HG03045 (cell line): ENCODE results near the gene SHISA6.

Source experiments
- ATAC-seq: cut with Tn5 transposase; IDR thresholded peaks from one replicate; pipeline ENCODE4 v1.9.1; 2021; ENCODE audit warnings: mild to moderate bottlenecking, moderate library complexity; ENCODE audit not compliant: unreplicated experiment

The SHISA6 gene

DNA sequence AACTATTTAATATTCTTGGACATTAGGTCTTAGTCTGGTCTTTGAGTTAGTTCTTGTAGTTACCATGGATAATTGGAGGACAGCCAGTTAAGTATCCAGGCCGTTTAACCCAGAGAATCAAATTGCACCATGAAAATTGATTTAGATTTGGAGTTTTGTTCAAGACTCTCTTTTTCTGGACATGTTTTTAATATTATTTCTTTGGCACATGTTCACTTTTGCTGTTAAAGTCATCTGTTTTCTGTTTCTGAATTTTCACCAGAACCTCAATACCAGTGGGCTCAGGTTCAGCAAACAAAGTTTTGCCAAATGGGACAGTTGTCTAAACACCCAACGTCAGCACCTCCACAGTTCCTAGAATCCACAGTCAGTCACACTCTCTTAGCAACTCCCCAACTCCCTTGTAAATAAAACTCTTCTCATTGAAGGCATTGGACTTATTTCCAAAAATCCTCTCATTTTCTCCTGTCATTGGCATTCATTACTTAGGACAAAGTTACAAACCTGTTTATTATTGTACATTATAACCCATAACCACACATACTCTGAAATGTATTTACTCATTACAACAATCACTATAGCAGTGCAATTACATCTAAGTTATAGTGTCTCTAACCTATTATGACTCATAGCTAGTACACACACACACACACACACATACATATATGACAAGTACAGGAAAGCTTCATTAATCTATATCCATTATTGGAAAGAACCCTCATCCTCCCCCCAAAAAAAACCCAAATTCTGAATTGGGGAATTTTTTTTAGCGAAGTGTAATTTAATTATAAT is 323.8 kb downstream of the SHISA6 start:
- no peak for ATAC-seq

DNA sequence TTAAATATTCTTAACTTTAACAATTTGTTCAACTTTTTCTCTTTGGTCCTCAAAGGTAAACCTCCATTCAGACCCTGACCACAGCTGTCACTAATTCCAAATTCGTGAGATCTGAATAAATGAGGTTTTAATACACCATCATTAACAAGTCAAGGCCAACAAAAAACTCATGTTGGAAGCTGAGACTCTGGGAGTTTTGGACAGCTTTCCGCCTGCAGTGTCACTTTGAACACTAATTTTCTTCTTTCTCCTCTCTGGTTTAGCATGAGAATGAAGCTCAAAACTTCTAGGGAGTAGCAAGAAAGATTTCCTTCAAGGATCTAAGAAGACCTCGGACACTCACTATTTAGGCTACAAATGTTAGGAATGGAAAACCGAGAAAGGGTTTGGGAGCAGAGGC is 324.6 kb downstream of the SHISA6 start:
- ATAC-seq, result no peak

DNA sequence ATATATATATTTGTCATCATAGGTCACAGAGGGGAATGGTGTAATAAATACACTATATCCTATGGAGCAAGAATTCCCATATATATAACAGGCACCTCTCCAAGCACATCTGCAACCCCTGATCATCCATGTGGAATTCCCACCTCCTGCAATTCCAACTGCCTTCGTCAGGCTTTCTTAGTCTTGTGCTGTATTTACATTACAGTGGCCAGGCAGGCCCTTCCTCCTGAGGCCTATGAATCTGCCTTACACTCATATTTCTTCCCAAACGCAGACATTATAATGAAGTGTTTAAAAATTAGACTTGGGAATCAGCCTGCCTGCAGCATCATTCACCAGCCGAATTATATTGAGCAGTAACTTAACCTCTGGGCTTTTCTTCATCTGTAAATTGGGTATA is 338.0 kb downstream of the SHISA6 start:
- ATAC-seq, result no peak

DNA sequence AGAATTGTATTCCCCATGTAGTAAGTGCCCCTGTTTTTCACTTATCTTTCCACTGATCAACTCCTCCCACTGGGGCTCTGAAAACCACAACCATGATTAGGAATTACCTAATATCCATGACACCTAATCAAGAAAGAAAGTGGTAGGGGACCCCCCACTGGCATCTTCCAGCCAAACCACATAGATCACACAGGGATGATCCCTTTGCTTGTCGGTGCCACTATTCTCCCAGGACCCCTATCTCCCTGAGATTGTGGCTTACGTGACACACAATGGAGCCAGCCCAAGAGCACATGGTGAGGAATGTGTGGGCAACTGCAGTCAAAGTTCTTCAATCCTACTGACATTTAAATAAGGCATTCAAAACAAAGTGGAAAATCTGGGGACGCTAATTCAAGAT is 339.7 kb downstream of the SHISA6 start:
- no peak for ATAC-seq

DNA sequence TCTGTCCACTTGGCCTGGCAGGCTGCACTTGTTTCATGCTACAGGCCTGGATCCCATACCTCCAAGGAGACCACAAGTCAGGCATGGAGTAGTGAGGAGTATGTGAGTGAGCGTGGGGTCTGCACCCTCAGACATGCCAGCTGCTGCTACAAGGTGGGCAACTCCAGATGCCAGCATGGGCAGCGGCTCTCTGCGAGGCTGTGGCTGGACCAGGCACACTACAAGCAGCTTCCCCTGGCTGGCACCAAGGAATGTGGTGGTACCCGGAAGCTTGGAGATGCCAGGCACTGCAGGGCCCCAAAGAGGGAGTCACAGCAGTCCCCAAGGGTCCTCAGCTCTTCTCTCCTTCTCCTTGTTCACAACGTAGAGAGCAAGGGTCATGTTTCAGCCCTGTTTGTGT is 341.2 kb downstream of the SHISA6 start:
- no peak for ATAC-seq

DNA sequence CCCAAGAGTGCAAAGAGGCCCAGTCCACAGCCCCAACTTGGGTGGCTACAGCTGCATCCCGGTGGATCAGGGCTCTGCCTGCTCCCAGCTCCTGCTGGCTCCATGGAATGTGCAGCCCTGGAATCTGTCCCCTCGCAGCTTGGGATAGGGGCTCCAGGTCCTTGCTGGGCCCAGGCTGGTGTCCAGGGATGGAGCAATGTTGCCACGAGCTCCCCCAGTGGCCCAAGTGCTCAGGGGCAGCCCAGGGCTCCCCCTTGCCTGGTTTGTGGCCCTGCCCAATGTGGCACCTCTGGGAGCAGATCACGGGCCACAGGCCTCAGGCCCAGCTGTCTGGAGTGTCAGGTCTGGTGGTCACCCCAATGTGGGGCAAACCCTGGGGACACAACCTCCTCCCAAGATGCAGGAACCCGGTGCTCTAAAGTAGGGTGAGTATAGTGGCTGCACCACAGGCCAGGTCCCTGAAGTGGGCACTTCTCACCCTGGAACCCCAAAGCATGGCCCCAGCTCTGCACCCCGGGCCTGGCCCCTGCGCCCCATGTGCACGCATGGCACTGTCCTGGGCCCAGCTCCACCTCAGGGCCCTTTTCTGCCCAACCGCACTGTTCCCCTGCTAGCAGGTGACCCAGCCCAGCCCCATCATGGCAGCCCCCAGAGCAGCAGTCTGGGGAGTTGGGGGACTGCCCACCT is 342.4 kb downstream of the SHISA6 start:
- ATAC-seq, result no peak

DNA sequence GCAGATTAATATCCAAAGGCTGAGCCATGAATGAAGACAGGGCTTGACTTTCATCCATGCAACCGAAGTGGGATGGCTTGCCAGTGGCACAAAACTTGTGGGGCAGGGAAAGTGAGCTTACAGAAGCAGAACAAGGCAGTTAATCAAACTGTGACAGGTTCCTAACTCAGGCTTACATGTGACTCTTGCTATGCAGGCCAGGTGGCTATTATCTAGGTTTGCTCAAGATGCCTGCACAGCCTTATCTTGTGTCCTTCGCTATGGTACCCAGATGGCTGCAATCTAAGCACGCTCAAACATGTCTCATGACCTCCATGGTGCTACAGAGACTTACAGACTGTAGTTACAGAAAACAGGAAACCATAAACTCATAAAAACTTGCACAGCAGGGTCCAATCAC is 348.7 kb downstream of the SHISA6 start:
- ATAC-seq, result no peak

DNA sequence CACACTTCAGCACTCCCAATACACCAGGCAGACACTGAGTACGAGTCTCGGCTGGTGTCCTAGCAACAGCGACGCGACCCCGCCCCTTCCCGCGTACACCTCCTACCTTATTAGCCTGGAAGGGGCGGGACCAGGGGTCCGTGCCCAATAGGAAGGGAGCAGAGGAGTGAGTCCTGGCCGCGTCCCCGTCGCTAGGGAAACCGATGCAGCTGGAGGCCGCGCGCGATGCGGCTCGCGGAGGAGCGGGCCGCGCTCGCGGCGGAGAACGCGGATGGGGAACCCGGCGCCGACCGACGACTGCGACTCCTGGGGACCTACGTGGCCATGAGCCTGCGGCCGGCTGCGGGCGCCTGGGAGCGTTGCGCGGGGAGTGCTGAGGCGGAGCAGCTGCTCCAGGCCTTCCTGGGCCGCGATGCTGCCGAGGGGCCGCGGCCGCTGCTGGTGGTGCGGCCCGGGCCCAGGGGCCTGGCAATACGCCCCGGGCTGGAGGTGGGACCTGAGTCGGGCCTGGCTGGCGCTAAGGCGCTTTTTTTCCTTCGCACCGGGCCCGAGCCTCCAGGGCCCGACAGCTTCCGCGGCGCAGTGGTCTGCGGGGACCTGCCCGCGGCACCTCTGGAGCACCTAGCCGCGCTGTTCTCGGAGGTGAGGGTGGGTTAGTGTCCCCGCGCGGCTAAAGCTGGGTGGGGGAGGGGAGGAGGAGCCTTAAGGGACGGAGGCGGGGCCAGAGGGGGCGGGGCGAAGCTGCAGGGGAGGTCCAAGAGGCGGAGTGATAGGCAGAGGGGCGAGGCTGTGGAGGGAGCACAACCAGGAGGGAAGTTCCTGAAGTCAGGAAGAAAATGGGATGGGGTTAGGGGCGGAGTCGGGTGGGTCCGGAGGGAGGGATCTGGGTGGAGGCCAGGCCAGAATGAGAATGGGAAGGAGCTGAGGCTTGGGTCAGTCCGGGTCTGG is 357.5 kb downstream of the SHISA6 start, which contains the start of gene DNAH9:
Gene DNAH9, plus strand, starts transcription at position 197 of the 948 bp plus-strand sequence. Its CDS starts 29 bp downstream, at position 226.
- ATAC-seq, result no peak

DNA sequence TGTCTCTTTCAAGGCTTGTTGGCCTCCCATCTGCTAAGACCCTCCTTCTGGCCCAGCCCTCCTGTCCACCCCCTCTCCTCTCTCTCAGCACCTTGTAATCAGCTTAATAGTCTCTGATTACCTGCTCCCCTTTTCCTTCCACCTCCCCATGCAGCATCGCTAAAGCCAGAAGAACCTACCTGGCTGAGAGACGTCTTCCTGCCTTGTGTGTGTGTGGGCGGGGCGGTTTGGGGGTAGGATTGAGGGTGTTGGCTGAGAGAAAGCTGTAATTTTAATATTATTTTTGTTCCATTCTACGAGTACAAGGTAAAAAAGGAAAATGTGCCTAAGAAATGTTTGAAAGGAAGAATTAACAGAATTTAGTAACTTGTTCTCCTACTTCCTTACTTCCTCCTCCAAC is 360.6 kb downstream of the SHISA6 start:
- no peak for ATAC-seq

DNA sequence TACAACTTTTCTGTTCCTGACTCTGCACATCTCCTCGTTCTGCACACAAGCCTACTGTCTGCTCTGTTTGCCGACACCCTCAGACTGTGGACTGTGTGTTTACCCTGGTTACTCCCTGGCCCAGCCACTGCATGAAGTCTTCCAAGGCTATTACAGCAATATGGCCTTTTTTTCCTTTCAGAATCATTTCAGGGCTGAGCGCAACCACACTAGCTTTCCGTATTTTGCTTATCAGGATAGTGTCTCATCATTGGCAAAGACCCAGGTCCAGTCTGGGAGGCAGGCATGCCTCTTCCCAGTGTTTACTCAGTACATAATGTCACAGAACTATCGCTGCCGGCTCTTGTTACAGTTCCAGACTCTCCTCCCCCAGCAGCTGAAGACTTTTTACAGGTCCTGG is 367.4 kb downstream of the SHISA6 start:
- no peak for ATAC-seq

DNA sequence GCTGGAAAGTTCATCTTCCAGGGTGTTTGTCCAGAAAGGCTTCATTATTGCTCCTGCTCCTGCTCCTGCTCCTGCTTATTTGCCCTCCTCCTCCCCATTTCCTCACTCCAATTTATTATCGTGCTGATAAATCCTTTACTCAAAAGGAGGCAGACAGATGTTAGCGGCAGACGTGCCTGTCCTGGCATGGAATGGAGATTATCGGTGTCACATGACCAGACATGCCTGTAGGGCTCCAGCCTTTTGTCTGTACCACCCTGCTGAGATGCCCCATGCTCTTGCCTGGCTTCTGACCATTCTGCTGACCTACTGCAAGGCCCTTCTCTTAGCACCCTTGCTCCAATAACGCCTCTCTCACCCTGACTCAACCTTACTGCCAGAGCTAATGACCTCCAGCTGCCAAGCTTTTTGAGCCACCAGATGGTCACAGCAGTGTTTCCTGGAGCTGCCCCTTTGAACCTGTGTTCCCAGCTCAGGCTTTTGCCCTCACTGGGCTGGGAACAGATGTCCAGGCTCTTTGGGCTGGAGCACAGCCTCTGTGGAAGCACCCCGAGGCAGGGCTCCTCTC is 370.1 kb downstream of the SHISA6 start:
- ATAC-seq, result no peak

DNA sequence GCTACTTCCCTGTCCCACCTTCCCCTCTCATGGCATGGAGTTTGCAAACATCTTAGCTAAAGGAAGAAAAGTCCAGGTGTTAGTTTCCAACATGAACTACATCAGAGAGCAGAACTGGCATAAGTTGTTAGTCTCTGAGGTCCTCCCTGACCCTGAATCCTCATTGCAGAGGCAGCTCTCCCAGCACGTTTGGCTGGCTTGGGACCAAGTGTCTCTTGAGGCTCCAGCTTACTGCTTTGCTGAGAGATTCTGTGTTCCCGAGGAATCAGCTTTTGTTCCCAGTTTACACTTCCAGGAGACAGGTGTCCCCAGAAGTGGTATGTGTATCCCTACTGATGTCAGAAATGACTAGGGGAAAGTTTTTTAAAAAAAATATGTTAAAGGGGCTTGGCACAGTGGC is 371.9 kb downstream of the SHISA6 start:
- ATAC-seq, result no peak
